ENCODE measurements around the gene MYCN. TPM values are rescaled to one million over a fixed set of nuclear protein-coding genes. Genes with fewer than 3 reads are reported as not detected.

MYCN gene
- total and polyA plus RNA-seq, 2 of the 8 experiments (the other 6 are each of a cell fraction or from before 2014, with no cell fraction given): 87.8 to 137 TPM

DNA sequence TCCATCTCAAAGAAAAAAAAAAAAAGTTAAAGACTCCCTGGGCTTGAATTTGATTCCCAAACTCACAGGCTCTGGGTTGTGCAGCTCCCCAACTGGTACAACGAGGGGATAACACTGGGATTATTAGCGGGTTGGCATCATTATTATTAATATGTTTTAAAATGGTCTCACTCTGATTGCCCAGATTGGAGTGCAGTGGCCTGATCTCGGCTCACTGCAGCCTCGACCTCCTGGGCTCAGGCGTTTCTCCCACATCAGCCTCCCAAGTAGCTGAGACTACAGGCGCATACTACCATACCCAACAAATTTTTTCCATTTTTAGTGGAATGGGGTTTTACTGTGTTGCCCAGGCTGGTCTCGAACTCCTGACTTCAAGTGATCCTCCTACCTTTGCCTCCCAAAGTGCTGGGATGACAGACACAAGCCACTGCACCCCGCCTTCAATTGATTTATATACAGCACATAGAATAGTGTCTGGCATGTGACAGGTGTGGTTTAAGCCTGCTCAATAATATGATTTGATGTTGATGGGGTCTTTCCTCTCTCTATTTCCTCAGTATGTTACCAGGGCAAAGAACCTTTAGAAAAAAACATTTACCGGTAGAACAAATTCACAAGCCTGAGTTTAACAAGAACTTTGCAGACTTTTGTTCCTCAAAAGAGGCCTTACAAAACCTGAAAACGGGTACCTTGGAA lies 12.2 kb downstream of the MYCN start:
- H3K4me3 ChIP-seq (ENCODE audit: extremely low read depth in 1 of 4, insufficient read depth in 2 of 4, low read depth in 3 of 4, low read length in 4 of 4): no peak overlapping the region
- no peaks in the 10 kb centered on the region for H3K23me2 ChIP-seq (ENCODE audit: low read depth, low read length)
- CTCF ChIA-PET (ENCODE audit: partially characterized antibody): interaction anchor here (0.7 to 7.1 kb wide), 9 partner anchors 9 to 556 kb away, joined by 3 to 54 read pairs (median 4); no protein-coding TSS in a partner anchor
- no peak for FAIRE-seq
- H4K5ac ChIP-seq (ENCODE audit: insufficient read length, low read depth, low read length): no peak overlapping the region
- H3K27me3 ChIP-seq (replicated peaks in 1 of 4; ENCODE audit: control insufficient read depth in 3 of 4, extremely low read depth in 1 of 4, insufficient read depth in 3 of 4, low read length in 3 of 4): no peaks in the 10 kb centered on the region
- H3K9me3 ChIP-seq (ENCODE audit: insufficient read depth in 2 of 2, low read depth in 1 of 2, low read length in 1 of 2): no peaks in the 10 kb centered on the region
- no peak overlapping the region for H3K4ac ChIP-seq (replicated peaks; ENCODE audit: insufficient read length, low read depth, low read length)
- no peak overlapping the region for H3K27ac ChIP-seq (ENCODE audit: low read depth, low read length)
- no peak overlapping the region for H4K8ac ChIP-seq (ENCODE audit: extremely low read depth, insufficient read depth, low read length)
- H3K14ac ChIP-seq (ENCODE audit: insufficient read length): no peak overlapping the region
- peaks cover 0 to 2% of the 10 kb centered on the region in 2 experiments; a peak in 1 of 4 replicates for H3K79me2 ChIP-seq (ENCODE audit: control insufficient read depth in 1 of 2, insufficient read depth in 2 of 2, low read length in 2 of 2)
- no peak overlapping the region for H2BK12ac ChIP-seq (ENCODE audit: low read depth, low read length)
- H3K23ac ChIP-seq (ENCODE audit: insufficient read length): no peak overlapping the region
- H3K9ac ChIP-seq (replicated peaks in 1 of 4; ENCODE audit: extremely low read depth in 1 of 4, low read depth in 3 of 4, low read length in 3 of 4): no peak overlapping the region
- H3K56ac ChIP-seq (replicated peaks; ENCODE audit: insufficient read length, low read depth, low read length): no peak overlapping the region
- H4K20me1 ChIP-seq (replicated peaks in 1 of 2; ENCODE audit: control insufficient read depth in 1 of 2, insufficient read depth in 2 of 2, low read length in 2 of 2): peaks cover 0 to under 1% of the 10 kb centered on the region in 2 experiments
- H2BK15ac ChIP-seq (ENCODE audit: low read length): no peak overlapping the region
- H2AK5ac ChIP-seq (ENCODE audit: low read depth, low read length): no peak overlapping the region
- H2BK120ac ChIP-seq (replicated peaks; ENCODE audit: low read depth, low read length): no peak overlapping the region
- no peak overlapping the region for H3K18ac ChIP-seq (ENCODE audit: extremely low read depth, low read length)
- H3K4me2 ChIP-seq (ENCODE audit: insufficient read depth in 1 of 2, low read depth in 2 of 2, low read length in 2 of 2): no peak overlapping the region
- no peak overlapping the region for H2BK20ac ChIP-seq (ENCODE audit: low read length)
- no peak overlapping the region for H2AFZ ChIP-seq (ENCODE audit: low read length)
- no peak for DNase-seq (ENCODE audit: low read depth in 1 of 2, low spot score in 2 of 2)
- peaks cover 0 to 8% (median 4%) of the 10 kb centered on the region in 4 experiments; a peak in 6 of 7 replicates for H3K4me1 ChIP-seq (replicated peaks in 1 of 4; ENCODE audit: control insufficient read depth in 3 of 4, insufficient read depth in 4 of 4, low read length in 3 of 4)
- 93% methylated on average over 10 of the region's 10 CpGs; no CpG with 5 or more reads in 1 of the 2 experiments for WGBS, 2 experiments (ENCODE audit: extremely low coverage in 1 of 2, insufficient coverage in 1 of 2, insufficient read length in 1 of 2, insufficient replicate concordance in 2 of 2, low coverage in 1 of 2, low lambda C conversion rate in 2 of 2, missing lambda C conversion rate in 1 of 2)
- H3K36me3 ChIP-seq (ENCODE audit: control insufficient read depth in 2 of 4, insufficient read depth in 4 of 4, low read length in 3 of 4): peaks cover 0 to 7% (median 3%) of the 10 kb centered on the region in 4 experiments; a peak in 5 of 8 replicates
- POLR2A ChIA-PET (ENCODE audit: partially characterized antibody): interaction anchor here (0.7 kb wide), 1 partner anchor 73 kb away, joined by 3 read pairs; no protein-coding TSS in a partner anchor
- TF ChIP-seq CBX5 (IDR thresholded peaks at IDR 0.05; ENCODE audit: low read depth, low read length): no peak
- no peak for TF ChIP-seq SAP30 (IDR thresholded peaks at IDR 0.05; ENCODE audit: insufficient read depth, insufficient replicate concordance, low read length)
- H3K79me1 ChIP-seq (ENCODE audit: low read depth, low read length): no peaks in the 10 kb centered on the region; the same call in 1 of the 2 replicates
- no peak overlapping the region for H2BK5ac ChIP-seq (ENCODE audit: low read depth, low read length)
- H4K91ac ChIP-seq (replicated peaks; ENCODE audit: insufficient read length, low read length): no peak overlapping the region
